IMR-90 (cell line): ENCODE data around the gene CREB5. TPM values are rescaled to one million over a fixed set of nuclear protein-coding genes. Genes with fewer than 3 reads are reported as not detected.

ENCODE experiments used
- ATAC-seq: fragments of 200-7000 bp; cut with Tn5 transposase; 2 replicates; pipeline ENCODE4 v1.9.1; 2020; ENCODE audit warnings: low read depth, mild to moderate bottlenecking, moderate library complexity
- BruUV-seq: library from RNA; stranded (reverse); fragments of 400-500 nt; replicated peaks from 2 replicates; lab custom pipeline; 2021; lab: Mats Ljungman, UMichigan
- CTCF ChIA-PET: fragments of 300-600 bp; formaldehyde crosslinking; extraction: SDS; loops from one replicate; lab custom pipeline; 2021; ENCODE audit warnings: antibody characterized with exemption; lab: Yijun Ruan, JAX
- POLR2A ChIA-PET: fragments of 300-600 bp; sonication (Branson Sonifier 250); formaldehyde crosslinking; loops from one replicate; lab custom pipeline; 2022; ENCODE audit warnings: antibody characterized with exemption; ENCODE audit not compliant: unreplicated experiment; lab: Charles Lee
- DNase-seq: peaks from one replicate; pipeline ENCODE4 v3.0.0; 2013
- H2AFZ ChIP-seq: replicated peaks from 2 replicates; pipeline ENCODE3; 2013; ENCODE audit warnings: low read length, mild to moderate bottlenecking; ENCODE audit not compliant: poor library complexity
- H2AK5ac ChIP-seq: 2 replicates; pipeline ENCODE4 v1.6.1; 2013; ENCODE audit warnings: low read depth, low read length, inconsistent platforms
- H2AK9ac ChIP-seq: replicated peaks from 2 replicates; pipeline ENCODE3; 2013; ENCODE audit warnings: mild to moderate bottlenecking, low read depth, low read length, moderate library complexity; ENCODE audit not compliant: poor library complexity
- H2BK120ac ChIP-seq: 2 replicates; pipeline ENCODE4 v1.6.1; 2013; ENCODE audit warnings: low read depth, low read length, inconsistent platforms
- H2BK15ac ChIP-seq: 3 replicates; pipeline ENCODE4 v1.6.1; 2013; ENCODE audit warnings: low read depth, low read length, inconsistent platforms
- H2BK20ac ChIP-seq: 2 replicates; pipeline ENCODE4 v1.6.1; 2013; ENCODE audit warnings: low read depth, mild to moderate bottlenecking, inconsistent platforms, low read length, moderate library complexity
- H2BK5ac ChIP-seq: 2 replicates; pipeline ENCODE4 v1.6.1; 2013; ENCODE audit warnings: mild to moderate bottlenecking, low read depth, low read length, inconsistent platforms; ENCODE audit not compliant: poor library complexity, severe bottlenecking
- H3K14ac ChIP-seq: replicated peaks from 2 replicates; pipeline ENCODE4 v1.6.1; 2013; ENCODE audit warnings: low read depth, low read length, inconsistent platforms
- H3K18ac ChIP-seq: 2 replicates; pipeline ENCODE4 v1.6.1; 2013; ENCODE audit warnings: low read depth, low read length, control low read depth
- H3K23ac ChIP-seq: 2 replicates; pipeline ENCODE4 v1.6.1; 2013; ENCODE audit warnings: low read depth, low read length, inconsistent platforms
- H3K27ac ChIP-seq: 2 replicates; pipeline ENCODE4 v1.5.1; 2013; ENCODE audit warnings: mild to moderate bottlenecking, control low read depth, low read length; ENCODE audit not compliant: insufficient read depth
- H3K27me3 ChIP-seq: 2 replicates; pipeline ENCODE4 v1.6.1; 2013; ENCODE audit warnings: low read length; ENCODE audit not compliant: control insufficient read depth, insufficient read depth
- H3K36me3 ChIP-seq: 2 replicates; pipeline ENCODE4 v1.6.1; 2013; ENCODE audit warnings: low read length, mixed read lengths; ENCODE audit not compliant: control insufficient read depth, insufficient read depth
- H3K4ac ChIP-seq: 2 replicates; pipeline ENCODE4 v1.6.1; 2013; ENCODE audit warnings: low read depth, low read length, inconsistent platforms
- H3K4me1 ChIP-seq: 2 replicates; pipeline ENCODE4 v1.6.1; 2013; ENCODE audit warnings: low read length, mixed read lengths; ENCODE audit not compliant: control insufficient read depth, insufficient read depth
- H3K4me2 ChIP-seq: 2 replicates; pipeline ENCODE4 v1.6.1; 2013; ENCODE audit warnings: low read depth, mild to moderate bottlenecking, control low read depth, low read length, moderate library complexity
- H3K4me3 ChIP-seq: 2 replicates; pipeline ENCODE4 v1.5.1; 2013; ENCODE audit warnings: low read depth, mild to moderate bottlenecking, control low read depth, low read length, moderate library complexity; ENCODE audit not compliant: insufficient read depth
- H3K56ac ChIP-seq: 2 replicates; pipeline ENCODE4 v1.6.1; 2013; ENCODE audit warnings: low read length, inconsistent platforms; ENCODE audit not compliant: insufficient read depth; ENCODE audit errors: extremely low read depth
- H3K79me1 ChIP-seq, 2 experiments: 2 replicates each; pipeline ENCODE4 v1.6.1; 2013; ENCODE audit warnings: low read length in 2 of 2, inconsistent platforms in 1 of 2, low read depth in 1 of 2
- H3K9ac ChIP-seq: 2 replicates; pipeline ENCODE4 v1.6.1; 2013; ENCODE audit warnings: low read depth, low read length, control low read depth
- H3K9me1 ChIP-seq: 2 replicates; pipeline ENCODE4 v1.6.1; 2013; ENCODE audit warnings: low read length, inconsistent platforms; ENCODE audit not compliant: insufficient read depth
- H3K9me3 ChIP-seq: 2 replicates; pipeline ENCODE4 v1.6.1; 2013; ENCODE audit warnings: low read length; ENCODE audit not compliant: control insufficient read depth, insufficient read depth
- H4K20me1 ChIP-seq: 2 replicates; pipeline ENCODE4 v1.6.1; 2013; ENCODE audit warnings: low read length, inconsistent platforms; ENCODE audit not compliant: insufficient read depth
- H4K5ac ChIP-seq: 2 replicates; pipeline ENCODE4 v1.6.1; 2013; ENCODE audit warnings: mild to moderate bottlenecking, low read depth, low read length, control low read depth
- H4K8ac ChIP-seq, 2 experiments: 2 replicates each; pipeline ENCODE4 v1.6.1; 2013; ENCODE audit warnings: low read depth in 2 of 2, low read length in 2 of 2, control low read depth in 1 of 2, inconsistent platforms in 1 of 2
- H4K91ac ChIP-seq: 2 replicates; pipeline ENCODE4 v1.6.1; 2013; ENCODE audit warnings: low read depth, low read length, inconsistent platforms; ENCODE audit not compliant: insufficient read depth
- FOS ChIP-seq: fragments of 150-350 bp; IDR thresholded peaks from 2 replicates; pipeline ENCODE4 v1.6.1; 2016; ENCODE audit warnings: low read depth, low read length
- MAFK ChIP-seq: IDR thresholded peaks from 2 replicates; pipeline ENCODE4 v1.6.1; 2012; ENCODE audit warnings: low read depth, low read length, improper control_type of control experiment
- MAZ ChIP-seq: IDR thresholded peaks from 2 replicates; pipeline ENCODE4 v1.6.1; 2012; ENCODE audit warnings: low read depth, mild to moderate bottlenecking, low read length, improper control_type of control experiment, moderate library complexity, borderline replicate concordance
- MXI1 ChIP-seq: IDR thresholded peaks from 2 replicates; pipeline ENCODE4 v1.6.1; 2012; ENCODE audit warnings: low read depth, mild to moderate bottlenecking, low read length, moderate library complexity, borderline replicate concordance
- SMC3 ChIP-seq: fragments of 150-350 bp; IDR thresholded peaks from 2 replicates; pipeline ENCODE4 v1.6.1; 2016; ENCODE audit warnings: low read depth, mild to moderate bottlenecking, antibody characterized with exemption, low read length, moderate library complexity
- WGBS, 2 experiments: methylation state at CpG; one replicate each; pipeline versions ENCODE4 v1.1.5 to v1.1.7; 2013; ENCODE audit warnings: missing lambda C conversion rate in 2 of 2; ENCODE audit not compliant: insufficient read length in 1 of 2; ENCODE audit errors: extremely low coverage in 2 of 2; 5-methylcytosine and 5-hydroxymethylcytosine counted together
- dilution Hi-C: fragments of 300-500 bp; cut with HindIII; formaldehyde crosslinking; loops from one replicate; pipeline ENCODE4 v1.14.3; 2018; ENCODE audit warnings: low sequenced_read_pairs; ENCODE audit not compliant: unreplicated experiment
- in situ Hi-C: fragments of 300-500 bp; cut with MboI; formaldehyde crosslinking; loops from 3 replicates; pipeline ENCODE4 v1.14.3; 2019; ENCODE audit warnings: low sequenced_read_pairs, inconsistent platforms, mixed read lengths
- intact Hi-C: fragments of 100-400 bp; cut with micrococcal nuclease; formaldehyde crosslinking; loops from 2 replicates; pipeline ENCODE4 v1.10.0; 2022
- polyA plus RNA-seq, 3 experiments: library from polyadenylated mRNA; depleted of rRNA; stranded (reverse); fragments of >200 nt; gene quantifications; 2 replicates each; pipeline ENCODE4 v1.2.3, GENCODE V29; 2012; ENCODE audit warnings: low replicate concordance in 1 of 3
- total RNA-seq: library from RNA; depleted of rRNA; stranded (reverse); fragments of >200 nt; gene quantifications from 2 replicates; pipeline ENCODE4 v1.2.3, GENCODE V29; 2012
- TF ChIP-seq, protein P1 (sequence below): fragments of 150-350 bp; IDR thresholded peaks from 2 replicates; pipeline ENCODE4 v1.6.1; 2017; ENCODE audit warnings: mild to moderate bottlenecking, antibody characterized with exemption, low read length, low read depth
- TF ChIP-seq, protein P2 (sequence below): conservative IDR thresholded peaks from 2 replicates; pipeline ENCODE4 v1.5.1; 2012; ENCODE audit warnings: mild to moderate bottlenecking, low read depth, low read length, improper control_type of control experiment
- TF ChIP-seq, protein P3 (sequence below): fragments of 150-350 bp; IDR thresholded peaks from 2 replicates; pipeline ENCODE4 v1.6.1; 2016; ENCODE audit warnings: low read depth, mild to moderate bottlenecking, low read length, moderate library complexity, borderline replicate concordance

The CREB5 gene
- total and polyA plus RNA-seq, 2 of the 4 experiments (the other 2 are of a cell fraction) = 7.3 to 13.1 TPM

DNA sequence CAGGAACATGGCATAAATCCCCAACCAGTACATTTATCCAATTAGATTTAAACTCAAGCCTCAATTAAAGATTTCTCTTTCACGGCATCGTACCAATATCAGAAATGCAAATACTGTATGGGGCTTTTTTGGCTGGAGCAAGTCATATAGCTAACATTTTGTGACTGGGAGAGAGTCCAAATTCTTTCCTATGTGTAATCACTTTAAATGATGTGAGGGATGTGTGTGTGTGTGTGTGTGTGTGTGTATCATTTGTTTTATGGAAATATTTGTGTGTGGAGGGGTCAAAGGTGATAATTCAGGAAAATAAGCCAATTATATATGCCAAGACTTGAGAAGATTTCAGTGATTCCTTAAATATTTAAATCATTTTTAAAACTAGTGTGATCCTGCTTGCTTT is 349.2 kb downstream of the CREB5 start:
- no TSS peak for BruUV-seq
- no peak overlapping the region for H3K27ac ChIP-seq
- H3K23ac ChIP-seq = no peak overlapping the region
- H3K9me3 ChIP-seq = no peaks in the 10 kb centered on the region
- no peak overlapping the region for H3K56ac ChIP-seq
- TF ChIP-seq MAZ = no peak
- TF ChIP-seq MXI1 = no peak
- TF ChIP-seq, protein P1, sequence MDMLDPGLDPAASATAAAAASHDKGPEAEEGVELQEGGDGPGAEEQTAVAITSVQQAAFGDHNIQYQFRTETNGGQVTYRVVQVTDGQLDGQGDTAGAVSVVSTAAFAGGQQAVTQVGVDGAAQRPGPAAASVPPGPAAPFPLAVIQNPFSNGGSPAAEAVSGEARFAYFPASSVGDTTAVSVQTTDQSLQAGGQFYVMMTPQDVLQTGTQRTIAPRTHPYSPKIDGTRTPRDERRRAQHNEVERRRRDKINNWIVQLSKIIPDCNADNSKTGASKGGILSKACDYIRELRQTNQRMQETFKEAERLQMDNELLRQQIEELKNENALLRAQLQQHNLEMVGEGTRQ = no peak
- TF ChIP-seq FOS = no peak
- TF ChIP-seq, protein P2, sequence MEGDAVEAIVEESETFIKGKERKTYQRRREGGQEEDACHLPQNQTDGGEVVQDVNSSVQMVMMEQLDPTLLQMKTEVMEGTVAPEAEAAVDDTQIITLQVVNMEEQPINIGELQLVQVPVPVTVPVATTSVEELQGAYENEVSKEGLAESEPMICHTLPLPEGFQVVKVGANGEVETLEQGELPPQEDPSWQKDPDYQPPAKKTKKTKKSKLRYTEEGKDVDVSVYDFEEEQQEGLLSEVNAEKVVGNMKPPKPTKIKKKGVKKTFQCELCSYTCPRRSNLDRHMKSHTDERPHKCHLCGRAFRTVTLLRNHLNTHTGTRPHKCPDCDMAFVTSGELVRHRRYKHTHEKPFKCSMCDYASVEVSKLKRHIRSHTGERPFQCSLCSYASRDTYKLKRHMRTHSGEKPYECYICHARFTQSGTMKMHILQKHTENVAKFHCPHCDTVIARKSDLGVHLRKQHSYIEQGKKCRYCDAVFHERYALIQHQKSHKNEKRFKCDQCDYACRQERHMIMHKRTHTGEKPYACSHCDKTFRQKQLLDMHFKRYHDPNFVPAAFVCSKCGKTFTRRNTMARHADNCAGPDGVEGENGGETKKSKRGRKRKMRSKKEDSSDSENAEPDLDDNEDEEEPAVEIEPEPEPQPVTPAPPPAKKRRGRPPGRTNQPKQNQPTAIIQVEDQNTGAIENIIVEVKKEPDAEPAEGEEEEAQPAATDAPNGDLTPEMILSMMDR = no peak
- TF ChIP-seq SMC3 = no peak
- TF ChIP-seq, protein P3, sequence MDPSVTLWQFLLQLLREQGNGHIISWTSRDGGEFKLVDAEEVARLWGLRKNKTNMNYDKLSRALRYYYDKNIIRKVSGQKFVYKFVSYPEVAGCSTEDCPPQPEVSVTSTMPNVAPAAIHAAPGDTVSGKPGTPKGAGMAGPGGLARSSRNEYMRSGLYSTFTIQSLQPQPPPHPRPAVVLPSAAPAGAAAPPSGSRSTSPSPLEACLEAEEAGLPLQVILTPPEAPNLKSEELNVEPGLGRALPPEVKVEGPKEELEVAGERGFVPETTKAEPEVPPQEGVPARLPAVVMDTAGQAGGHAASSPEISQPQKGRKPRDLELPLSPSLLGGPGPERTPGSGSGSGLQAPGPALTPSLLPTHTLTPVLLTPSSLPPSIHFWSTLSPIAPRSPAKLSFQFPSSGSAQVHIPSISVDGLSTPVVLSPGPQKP = no peak
- TF ChIP-seq MAFK = no peak
- POLR2A ChIA-PET = interaction anchor here (0.6 kb wide), 1 partner anchor 45 kb away, joined by 4 read pairs; no protein-coding TSS in a partner anchor
- H3K9me1 ChIP-seq = no peaks in the 10 kb centered on the region; the same call in 1 of the 2 replicates
- CTCF ChIA-PET = interaction anchor here (0.6 kb wide), 1 partner anchor 1281 kb away, joined by 3 read pairs; no protein-coding TSS in a partner anchor
- no peak overlapping the region for H2BK15ac ChIP-seq
- H2AFZ ChIP-seq = no peak overlapping the region
- H3K9ac ChIP-seq = no peak overlapping the region
- H2BK120ac ChIP-seq = peak overlapping the region; percentile 2; the same call in 1 of the 2 replicates
- no peak overlapping the region for H2AK9ac ChIP-seq
- H2AK5ac ChIP-seq = no peak overlapping the region
- no peaks in the 10 kb centered on the region for H3K36me3 ChIP-seq
- dilution Hi-C loops (no loop called here), intact Hi-C loops (loop anchor here (10.0 kb wide), 1 partner anchor 467 kb away; no protein-coding TSS in a partner anchor), in situ Hi-C loops (no loop called here)
- H3K79me1 ChIP-seq = no peaks in the 10 kb centered on the region
- 0 out of 2 replicates have a peak overlapping the region, but pooled peaks have one; percentile 2 for H3K14ac ChIP-seq
- H4K8ac ChIP-seq = no peak overlapping the region
- H3K4me2 ChIP-seq = no peak overlapping the region
- H4K20me1 ChIP-seq = no peaks in the 10 kb centered on the region
- no CpG with 5 or more reads among the region's 2 CpGs for WGBS, 2 experiments
- peaks cover 5% of the 10 kb centered on the region for H3K4me1 ChIP-seq
- H4K5ac ChIP-seq = no peak overlapping the region
- no peak overlapping the region for H3K18ac ChIP-seq
- H3K4ac ChIP-seq = no peak overlapping the region
- ATAC-seq = peak; percentile 30; the same call in 1 of the 2 replicates
- no peak overlapping the region for H4K91ac ChIP-seq
- no peak overlapping the region for H2BK5ac ChIP-seq
- H3K4me3 ChIP-seq = no peak overlapping the region
- H3K27me3 ChIP-seq = no peaks in the 10 kb centered on the region
- H2BK20ac ChIP-seq = no peak overlapping the region
- DNase-seq = peak; percentile 77
